ENCODE data around the gene OR10A5. TPM values are rescaled to one million over a fixed set of nuclear protein-coding genes. Genes with fewer than 3 reads are reported as not detected.

OR10A5 gene
- total and polyA plus RNA-seq, 2 of the 13 experiments (the other 11 are each of a cell fraction or from before 2014, with no cell fraction given): not detected

- no peaks in the 10 kb centered on the region for H4K20me1 ChIP-seq (ENCODE audit: insufficient read depth, low read length)
- 6% methylated on average over 1 of the region's 1 CpG for WGBS (ENCODE audit: low lambda C conversion rate)
- ATAC-seq (no peak), DNase-seq (ENCODE audit: low spot score) (no peak), FAIRE-seq (no peak)
- H3K36me3 ChIP-seq (replicated peaks in 1 of 2; ENCODE audit: control insufficient read depth in 1 of 2, insufficient read depth in 2 of 2, low read length in 2 of 2): no peaks in the 10 kb centered on the region
- BruUV-seq (replicated peaks): no TSS peak
- no peak within 1 kb of the TSS for H3K4me3 ChIP-seq (replicated peaks in 1 of 3; ENCODE audit: insufficient read depth in 1 of 3, low read depth in 2 of 3, low read length in 3 of 3)
- TF ChIP-seq ZNF44 (CRISPR knock-in tag; IDR thresholded peaks at IDR 0.05) (no peak), ZBED4 (CRISPR knock-in tag; IDR thresholded peaks at IDR 0.05; ENCODE audit: borderline replicate concordance) (no peak), CREM (IDR thresholded peaks at IDR 0.05) (no peak), CREM (CRISPR knock-in tag; IDR thresholded peaks at IDR 0.05) (no peak), ZNF75D (CRISPR knock-in tag; IDR thresholded peaks at IDR 0.05; ENCODE audit: borderline replicate concordance) (no peak), STAG1 (CRISPR knock-in tag; IDR thresholded peaks at IDR 0.05) (no peak), ZNF850 (CRISPR knock-in tag; conservative IDR thresholded peaks at IDR 0.05) (no peak), SMARCE1 (IDR thresholded peaks at IDR 0.05; ENCODE audit: borderline replicate concordance) (no peak)
- TF ChIP-seq, protein P1, sequence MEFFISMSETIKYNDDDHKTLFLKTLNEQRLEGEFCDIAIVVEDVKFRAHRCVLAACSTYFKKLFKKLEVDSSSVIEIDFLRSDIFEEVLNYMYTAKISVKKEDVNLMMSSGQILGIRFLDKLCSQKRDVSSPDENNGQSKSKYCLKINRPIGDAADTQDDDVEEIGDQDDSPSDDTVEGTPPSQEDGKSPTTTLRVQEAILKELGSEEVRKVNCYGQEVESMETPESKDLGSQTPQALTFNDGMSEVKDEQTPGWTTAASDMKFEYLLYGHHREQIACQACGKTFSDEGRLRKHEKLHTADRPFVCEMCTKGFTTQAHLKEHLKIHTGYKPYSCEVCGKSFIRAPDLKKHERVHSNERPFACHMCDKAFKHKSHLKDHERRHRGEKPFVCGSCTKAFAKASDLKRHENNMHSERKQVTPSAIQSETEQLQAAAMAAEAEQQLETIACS (CRISPR knock-in tag; IDR thresholded peaks at IDR 0.05): no peak
- TF ChIP-seq, protein P2, sequence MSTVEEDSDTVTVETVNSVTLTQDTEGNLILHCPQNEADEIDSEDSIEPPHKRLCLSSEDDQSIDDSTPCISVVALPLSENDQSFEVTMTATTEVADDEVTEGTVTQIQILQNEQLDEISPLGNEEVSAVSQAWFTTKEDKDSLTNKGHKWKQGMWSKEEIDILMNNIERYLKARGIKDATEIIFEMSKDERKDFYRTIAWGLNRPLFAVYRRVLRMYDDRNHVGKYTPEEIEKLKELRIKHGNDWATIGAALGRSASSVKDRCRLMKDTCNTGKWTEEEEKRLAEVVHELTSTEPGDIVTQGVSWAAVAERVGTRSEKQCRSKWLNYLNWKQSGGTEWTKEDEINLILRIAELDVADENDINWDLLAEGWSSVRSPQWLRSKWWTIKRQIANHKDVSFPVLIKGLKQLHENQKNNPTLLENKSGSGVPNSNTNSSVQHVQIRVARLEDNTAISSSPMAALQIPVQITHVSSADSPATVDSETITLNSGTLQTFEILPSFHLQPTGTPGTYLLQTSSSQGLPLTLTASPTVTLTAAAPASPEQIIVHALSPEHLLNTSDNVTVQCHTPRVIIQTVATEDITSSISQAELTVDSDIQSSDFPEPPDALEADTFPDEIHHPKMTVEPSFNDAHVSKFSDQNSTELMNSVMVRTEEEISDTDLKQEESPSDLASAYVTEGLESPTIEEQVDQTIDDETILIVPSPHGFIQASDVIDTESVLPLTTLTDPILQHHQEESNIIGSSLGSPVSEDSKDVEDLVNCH (CRISPR knock-in tag; IDR thresholded peaks at IDR 0.05): no peak
- TF ChIP-seq, protein P3, sequence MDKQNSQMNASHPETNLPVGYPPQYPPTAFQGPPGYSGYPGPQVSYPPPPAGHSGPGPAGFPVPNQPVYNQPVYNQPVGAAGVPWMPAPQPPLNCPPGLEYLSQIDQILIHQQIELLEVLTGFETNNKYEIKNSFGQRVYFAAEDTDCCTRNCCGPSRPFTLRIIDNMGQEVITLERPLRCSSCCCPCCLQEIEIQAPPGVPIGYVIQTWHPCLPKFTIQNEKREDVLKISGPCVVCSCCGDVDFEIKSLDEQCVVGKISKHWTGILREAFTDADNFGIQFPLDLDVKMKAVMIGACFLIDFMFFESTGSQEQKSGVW (CRISPR knock-in tag; IDR thresholded peaks at IDR 0.05; ENCODE audit: borderline replicate concordance): no peak
- no peaks in the 10 kb centered on the region for H3K9me3 ChIP-seq (ENCODE audit: low read length)
- H3K27me3 ChIP-seq (ENCODE audit: control insufficient read depth in 1 of 2, insufficient read depth in 2 of 2, low read length in 2 of 2): no peaks in the 10 kb centered on the region; a peak in 1 of 5 replicates
- no peak within 1 kb of the TSS for H3K27ac ChIP-seq (ENCODE audit: extremely low read length, insufficient read depth, low read length)
- no peak within 1 kb of the TSS for H3K9ac ChIP-seq (ENCODE audit: insufficient read depth, low read depth, low read length)
- H3K4me2 ChIP-seq (ENCODE audit: low read depth, low read length): no peak within 1 kb of the TSS
- no peak within 1 kb of the TSS for H2AFZ ChIP-seq (ENCODE audit: low read length)
- no peaks in the 10 kb centered on the region for H3K4me1 ChIP-seq (ENCODE audit: insufficient read depth, low read length)
- ChIA-PET POLR2A (no interaction called here), CTCF (ENCODE audit: low intra/inter-chr PET ratio, low total read pairs) (no interaction called here)
- H3K79me2 ChIP-seq (ENCODE audit: insufficient read depth, low read length): no peaks in the 10 kb centered on the region
- intact Hi-C loops (cut with micrococcal nuclease; ENCODE audit: unreplicated experiment): no loop called here
- in situ Hi-C loops (cut with HindIII; ENCODE audit: extremely low pct_ligation_motif_present, low pct_unique_long_range_greater_than_20kb): no loop called here
These were observed 17.5 kb downstream of the OR10A5 start, which contains the start of gene OR10A2 for GRCh38 chr11:6862961-6863360. OR10A2 (plus strand) TSS chr11:6863057; CDS start chr11:6869755, 6,698 bp downstream.

All from HepG2 (cell line).